ENCODE data around the gene ITGA3.
"Not testable (repeated sequence)": the region's sequence is repeated elsewhere in the genome, so short reads cannot be mapped to it uniquely, and the experiment has no call there.

The ITGA3 gene

DNA sequence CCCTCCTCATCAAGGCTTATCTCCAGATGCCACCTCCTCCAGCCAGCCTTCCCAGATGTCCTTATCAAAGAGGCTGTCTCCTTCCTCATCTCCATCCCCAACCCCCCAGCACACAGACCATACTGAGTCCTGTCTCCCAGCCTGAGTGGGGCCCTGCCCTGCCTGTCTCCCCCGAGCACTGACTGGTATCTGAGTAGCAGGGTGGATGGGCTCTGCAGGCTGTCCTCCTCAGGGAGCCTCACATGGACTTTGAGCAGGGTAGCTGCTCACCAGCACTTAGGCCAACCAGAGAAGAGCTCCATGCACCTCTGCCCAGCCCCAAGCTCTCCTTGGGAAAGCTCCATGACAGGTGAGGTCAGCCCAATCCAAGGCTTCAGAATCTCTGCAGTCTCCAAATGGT lies 20.0 kb upstream of the ITGA3 start:
- DNase-seq: no peak

DNA sequence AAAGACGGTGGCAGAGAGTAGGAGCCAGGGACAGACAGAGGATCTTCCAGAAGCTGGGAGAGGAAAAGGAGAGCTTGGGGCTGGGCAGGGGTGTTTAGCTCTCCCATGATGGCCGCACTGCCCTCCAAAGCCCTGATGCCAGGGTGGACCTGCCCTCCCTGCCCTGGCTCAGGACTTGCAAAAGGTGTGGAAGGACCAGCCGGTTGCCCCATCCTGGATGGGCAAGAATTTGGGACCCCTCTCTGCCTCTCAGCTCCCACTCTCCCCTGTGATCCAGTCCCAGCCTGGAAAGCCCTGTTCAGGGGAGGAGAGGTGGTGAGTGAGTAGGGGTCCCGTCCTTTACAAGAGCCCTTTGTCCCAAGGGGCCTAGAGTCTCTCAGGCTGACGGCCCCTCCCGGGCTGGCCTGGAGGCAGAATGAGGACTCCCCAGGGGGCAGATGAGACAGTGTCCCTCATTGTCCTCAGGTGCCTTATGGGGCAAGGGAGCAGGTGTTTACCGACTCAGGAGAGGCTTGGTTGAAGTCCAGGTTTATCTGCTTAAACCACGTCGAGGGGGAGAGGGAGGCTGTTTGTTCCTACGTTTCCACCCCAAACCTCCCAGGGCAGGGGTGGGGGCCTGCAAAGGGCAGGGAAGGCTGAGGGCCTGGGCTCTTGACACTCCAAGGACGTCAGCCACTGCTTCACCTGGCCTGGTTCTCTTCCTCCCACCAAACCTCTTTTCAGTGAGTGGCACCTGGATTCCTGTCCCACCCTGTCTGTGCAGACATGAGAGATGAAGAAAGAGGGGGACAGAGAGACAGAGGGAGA lies 19.3 kb upstream of the ITGA3 start:
- DNase-seq: no peak

DNA sequence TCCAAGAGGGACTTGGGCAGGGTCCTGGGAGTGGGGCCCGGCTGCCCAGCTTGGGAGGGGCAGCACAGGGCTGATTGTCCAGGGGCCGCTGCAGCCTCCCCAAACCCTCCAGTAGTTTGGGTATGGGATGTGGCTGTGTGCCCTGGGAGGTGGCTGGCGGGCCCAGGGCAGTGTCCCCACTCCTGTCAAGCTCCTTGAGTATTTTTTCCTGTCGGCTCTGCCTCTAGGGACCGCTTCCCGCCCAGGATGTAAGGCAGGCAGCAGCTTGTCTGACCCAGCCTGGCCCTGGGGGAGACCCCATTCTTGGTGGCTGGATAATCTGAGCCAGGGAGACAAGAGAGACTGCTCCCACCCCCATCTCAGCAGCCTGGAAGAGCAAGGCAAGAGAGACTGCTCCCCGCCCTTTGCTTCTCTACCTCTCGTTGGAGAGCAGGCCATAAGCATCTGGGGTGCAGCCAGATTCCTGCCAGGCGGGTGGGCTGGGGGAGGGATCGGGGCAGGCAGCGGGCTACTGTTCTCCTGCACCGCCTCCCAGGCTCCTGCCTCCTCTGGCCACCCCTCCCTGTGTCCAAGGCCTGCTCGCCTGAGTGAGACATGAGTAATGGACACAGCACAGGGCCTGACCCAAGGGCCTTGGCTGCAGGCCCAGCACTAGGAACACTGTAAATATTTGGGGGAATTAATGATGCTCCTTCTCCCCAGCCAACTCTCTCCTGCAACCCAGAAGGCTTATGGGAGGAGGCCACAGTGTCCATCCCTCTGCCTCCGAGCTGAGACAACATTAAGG lies 18.4 kb upstream of the ITGA3 start:
- DNase-seq: no peak

DNA sequence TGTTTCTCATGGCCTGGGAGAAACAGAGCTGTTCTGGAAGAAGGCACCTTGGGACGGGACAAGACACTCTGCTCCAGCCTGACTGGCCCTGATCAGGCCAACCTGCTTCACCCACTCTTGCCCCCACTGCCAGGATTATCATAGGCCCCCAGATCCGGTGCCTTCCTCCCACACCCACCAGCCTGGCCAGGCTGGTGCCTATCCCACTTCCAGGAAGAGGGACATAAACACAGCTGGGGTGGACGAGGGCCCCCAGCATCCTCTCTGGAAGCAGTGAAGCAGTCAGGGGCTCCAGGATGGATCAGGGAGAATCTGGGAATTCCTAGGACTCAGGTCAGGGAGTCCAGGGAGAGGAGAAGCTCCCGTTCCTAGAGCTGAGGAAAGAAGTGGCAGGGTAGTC lies 16.9 kb upstream of the ITGA3 start:
- DNase-seq: no peak

DNA sequence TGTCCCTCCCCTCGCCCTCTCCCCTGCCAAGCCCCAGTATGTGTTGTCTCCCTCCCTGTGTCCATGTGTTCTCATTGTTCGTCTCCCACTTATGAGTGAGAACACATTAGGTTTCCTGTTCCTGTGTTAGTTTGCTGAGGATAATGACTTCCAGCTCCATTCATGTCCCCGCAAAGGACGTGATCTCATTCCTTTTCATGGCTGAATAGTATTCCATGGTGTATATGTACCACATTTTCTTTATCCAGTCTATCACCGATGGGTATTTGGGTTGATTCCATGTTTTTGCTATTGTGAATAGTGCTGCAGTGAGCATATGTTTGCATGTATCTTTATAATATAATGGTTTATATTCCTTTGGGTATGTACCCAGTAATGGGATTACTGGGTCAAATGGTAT lies 15.4 kb upstream of the ITGA3 start:
- not testable (repeated sequence) for DNase-seq

DNA sequence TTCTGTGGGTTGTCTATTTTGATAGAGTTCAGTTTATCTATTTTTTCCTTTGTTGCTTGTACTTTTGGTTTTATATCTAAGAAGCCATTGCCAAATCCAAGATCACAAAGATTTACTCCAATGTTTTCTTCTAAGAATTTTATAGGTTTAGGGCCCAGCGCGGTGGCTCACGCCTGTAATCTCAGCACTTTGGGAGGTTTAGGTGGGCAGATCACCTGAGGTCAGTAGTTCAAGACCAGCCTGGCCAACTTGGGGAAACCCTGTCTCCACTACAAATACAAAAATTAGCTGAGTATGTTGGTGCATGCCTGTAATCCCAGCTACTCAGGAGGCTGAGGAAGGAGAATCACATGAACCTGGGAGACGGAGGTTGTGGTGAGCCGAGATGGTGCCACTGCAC lies 13.7 kb upstream of the ITGA3 start:
- no peak for DNase-seq

DNA sequence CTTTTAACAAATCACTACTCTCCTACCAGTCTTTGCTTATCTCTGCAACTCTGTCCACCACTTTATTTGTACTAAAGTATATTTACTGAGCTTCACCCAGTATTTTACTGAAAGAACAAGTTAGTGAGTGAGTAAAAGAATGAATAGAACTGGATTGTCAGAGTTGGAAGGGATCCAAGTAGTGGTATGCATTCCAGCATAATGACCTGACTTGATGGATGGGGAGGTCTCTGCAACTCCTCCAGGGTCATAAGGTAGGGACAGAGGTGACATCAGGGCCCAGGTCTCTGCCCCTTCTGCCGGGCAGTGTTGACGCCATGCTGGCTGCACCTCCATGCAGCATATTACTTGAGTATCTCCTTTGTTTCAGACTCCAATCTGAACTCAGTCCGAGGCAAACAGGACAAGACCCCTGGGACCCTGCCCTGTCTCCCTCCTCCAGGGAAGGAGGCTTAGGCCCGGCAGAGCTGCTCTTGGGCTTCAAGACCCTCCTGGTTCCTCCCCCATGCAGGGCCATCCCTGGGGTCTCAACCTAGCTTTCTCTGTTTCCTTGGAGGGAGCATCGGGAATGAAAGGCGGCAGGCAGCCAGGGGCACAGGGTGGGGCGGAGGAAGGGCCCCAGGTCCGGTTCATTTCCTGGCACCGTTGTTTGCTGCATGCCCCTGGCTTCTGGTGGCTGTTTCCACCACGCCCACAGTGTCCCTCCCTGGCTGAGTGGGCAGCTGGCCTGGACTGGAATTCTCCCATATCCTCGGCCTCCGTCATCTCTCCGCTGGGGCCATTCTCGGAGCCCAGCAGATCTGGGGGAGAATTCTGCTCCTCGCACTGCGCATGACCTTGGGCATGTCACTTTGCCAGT lies 12.4 kb upstream of the ITGA3 start:
- DNase-seq: no peak

DNA sequence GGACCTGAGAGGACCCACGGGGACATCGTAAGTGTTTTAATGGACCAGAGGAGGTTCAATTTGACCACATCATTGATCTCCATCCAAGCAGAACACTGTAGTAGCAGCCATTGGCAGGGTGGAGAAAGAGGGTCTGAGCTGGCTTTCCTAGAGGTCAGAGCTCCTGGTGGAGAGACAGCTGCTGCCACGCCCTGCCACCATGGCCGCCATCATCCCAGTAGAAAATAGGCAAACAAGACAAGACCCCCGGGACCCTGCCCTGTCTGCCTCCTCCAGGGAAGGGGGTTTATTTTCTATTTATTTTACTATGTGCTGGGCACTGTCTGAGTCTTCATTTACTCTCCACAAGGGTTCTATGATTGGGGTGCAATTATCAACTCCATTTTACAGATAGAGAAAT lies 11.4 kb upstream of the ITGA3 start:
- DNase-seq: no peak

DNA sequence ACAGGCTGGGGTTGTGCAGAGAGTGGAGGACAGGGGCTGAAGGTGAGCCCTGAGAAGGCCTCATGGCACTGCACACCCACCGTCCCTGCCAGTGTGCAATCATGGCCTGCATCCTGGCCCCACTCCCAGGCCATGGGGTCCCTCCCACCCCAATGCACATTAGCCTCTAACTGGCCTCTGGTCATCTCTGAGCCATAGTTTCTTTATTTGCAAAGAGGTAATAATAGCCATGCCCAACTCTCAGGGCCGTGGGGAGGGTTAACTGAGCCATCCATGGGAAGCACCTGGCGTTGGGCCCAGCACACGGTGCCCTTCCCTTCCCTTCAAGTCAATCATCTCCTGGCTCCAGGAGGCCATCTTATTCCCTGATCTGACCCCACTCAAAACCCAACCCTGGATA lies 10.8 kb upstream of the ITGA3 start:
- DNase-seq: no peak

DNA sequence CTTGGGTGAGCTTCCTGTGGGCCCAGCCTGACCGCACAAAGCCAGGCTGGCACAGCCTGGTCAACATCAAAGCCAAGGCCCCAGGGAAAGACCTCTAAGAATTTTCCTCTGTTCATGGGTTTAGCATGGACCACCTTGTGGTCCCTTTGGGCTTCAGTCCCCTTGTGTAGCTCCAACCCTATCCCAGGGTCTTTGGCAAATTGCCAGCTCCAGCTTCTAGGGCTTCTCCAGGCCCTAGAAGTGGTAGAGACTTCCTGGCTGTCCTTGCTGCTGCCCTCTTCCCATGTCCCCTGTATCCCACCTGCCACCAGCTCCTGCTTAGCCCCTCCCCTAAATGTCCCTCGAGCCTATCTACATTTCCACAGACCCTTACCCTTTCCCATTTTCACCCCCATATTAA lies 9.7 kb upstream of the ITGA3 start:
- DNase-seq: no peak

DNA sequence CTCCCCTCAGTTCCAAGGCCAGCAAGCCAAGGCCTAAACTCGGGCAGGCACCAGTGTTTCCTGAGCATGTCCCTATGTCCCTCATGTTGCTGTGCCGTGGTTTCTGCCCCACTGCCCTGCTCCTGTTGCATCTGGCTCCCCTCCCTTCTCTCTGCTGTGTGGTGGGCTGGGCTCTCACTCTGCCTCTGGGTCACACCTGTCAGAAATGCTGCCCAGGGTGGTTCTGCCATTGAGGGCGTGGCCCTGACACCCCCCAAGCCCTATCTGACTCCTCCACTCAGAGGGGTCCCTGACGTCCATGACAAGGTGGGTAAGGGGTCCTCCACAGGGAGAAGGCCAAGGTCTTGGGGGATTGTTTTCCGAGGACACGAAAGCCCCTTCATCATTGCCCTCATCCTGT lies 9.2 kb upstream of the ITGA3 start:
- DNase-seq: no peak

DNA sequence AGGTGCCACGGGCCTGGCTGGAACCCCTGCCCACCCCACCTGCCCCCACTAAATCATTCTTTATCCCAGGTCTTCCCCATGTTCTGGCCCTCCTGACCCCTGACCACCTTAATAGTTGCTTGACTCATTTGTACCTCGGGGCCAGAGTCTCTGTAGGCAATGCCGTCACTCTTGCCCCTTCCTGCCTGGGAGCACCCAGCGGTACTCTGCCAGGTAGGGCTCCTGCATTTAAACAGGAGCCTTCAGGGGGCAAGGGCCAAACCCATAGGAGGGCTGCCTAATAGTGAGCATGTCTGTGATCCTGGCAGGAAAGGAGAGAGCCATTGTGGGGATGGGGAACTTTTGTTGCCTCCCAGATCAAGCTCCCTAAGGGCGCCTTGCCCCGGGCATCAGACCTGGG lies 8.8 kb upstream of the ITGA3 start:
- no peak for DNase-seq

DNA sequence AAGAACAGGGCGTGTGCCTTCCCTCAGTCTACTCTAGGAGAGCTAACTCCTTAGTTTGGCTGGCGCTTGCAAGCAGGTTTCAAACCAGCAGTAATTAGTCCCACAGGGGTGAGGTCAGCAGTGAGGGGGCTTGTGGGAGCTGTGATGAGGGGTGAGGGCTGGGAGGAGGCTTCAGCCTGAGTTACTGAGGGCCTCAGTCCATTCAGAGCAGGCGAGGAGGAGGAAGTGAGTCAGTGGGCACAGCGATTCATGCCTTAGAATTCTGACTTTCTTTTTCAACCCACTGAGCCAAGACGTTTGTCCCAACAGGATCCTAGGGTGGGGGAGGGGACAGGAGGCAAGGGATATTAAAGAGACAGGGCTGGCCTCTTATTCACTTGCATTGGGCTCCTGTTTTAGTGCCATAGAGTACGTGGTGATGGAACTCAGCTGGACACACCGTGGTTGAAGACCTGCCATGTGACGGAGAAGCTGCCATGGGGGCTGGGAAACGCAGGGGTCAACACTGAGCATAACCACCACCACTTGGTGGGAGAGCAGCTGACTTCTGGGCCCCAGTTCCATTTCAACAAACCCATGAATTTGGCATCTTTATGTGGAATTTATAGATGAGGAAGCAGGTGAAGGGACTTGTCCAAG lies 8.3 kb upstream of the ITGA3 start:
- DNase-seq: no peak

DNA sequence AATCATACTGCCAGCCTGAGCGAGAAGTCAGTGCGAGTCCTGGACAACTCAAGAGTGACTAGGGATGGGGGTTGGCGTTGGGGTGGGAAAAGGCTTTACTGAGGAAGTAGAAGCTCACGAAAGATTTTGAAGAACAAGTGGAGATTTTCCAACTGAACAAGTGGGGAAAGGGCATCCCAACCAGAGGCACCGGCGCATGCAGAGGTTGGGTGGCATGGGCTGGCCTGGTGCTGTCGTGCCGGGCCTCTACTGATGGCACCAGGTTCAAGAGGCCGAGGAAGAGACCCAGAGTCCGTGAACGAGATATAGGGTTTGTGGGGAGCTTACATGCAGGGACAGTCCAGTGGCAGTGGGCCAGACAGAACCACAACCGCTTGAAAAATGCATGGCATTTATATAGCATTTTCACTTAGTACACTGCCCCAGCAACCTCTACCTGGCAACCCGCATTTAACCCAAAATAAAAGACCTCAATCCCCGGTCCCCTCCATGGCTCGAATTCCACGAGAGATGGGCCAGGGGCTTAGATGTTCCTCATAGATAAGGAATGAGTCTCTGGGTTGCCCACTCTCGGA lies 7.7 kb upstream of the ITGA3 start:
- no peak for DNase-seq

DNA sequence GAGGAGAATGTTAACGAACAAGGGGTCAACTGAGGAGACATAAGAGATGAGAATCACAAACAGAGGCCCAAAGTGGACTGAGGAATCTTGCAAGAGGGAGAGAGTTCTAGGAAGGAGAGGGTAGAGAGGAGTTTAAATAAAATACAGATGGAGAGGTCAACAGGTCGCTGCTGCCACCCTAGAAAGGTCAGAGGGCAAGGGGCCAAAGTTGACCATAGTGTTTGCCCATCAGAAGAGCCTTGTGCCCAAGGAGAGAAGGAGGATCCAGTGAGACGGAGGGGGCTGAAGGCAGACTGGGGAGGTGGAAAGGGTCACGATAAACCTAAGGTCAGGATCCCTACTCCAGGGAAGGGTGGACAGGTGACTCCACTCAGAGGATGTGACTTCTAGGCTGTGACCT lies 6.9 kb upstream of the ITGA3 start:
- no peak for DNase-seq

DNA sequence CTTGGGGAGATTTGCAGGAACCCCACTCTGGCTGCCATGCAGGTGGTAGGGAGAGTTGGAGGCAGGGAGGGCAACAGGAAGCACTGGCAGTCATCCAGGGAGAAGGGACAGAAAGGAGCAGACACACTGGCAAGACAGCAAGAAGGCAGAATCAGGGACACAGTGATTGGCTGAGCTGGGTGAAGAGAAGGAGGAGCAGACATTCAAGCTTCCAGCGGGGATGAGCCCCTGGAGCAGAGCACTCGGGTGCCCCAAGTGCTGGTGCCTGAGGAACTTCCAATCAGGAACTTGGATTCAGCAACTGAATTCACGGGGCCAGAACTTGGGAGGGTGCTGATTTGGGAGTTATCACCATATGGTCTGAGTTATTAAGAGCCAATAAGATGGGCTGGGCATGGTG lies 6.3 kb upstream of the ITGA3 start:
- no peak for DNase-seq

DNA sequence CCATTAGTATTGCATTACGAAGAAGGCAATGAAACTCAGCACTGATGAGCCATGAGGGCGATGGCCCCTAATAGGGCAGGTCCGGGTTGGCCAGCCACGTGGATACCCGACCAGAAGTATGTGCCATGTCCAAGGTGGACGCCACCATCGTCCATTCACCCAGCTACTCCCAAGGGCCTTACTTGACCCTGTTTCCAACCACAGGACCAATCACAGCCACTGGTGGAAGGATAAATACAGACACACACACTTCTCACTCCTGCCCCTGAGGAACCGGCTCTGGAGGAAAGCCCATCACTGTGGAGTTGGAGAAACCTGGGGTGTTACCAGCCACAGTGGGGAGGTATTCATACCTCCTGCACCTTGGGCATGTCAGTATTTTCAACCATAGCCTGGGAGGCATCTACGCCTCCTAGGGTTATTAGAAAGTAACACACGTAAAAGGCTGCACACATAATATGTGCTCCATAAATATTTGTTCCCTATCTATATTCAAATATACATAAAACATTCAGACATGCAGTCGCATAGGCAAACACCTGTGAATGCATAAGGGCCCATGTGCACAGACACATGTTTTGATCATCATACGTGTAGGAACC lies 5.4 kb upstream of the ITGA3 start:
- DNase-seq: no peak

DNA sequence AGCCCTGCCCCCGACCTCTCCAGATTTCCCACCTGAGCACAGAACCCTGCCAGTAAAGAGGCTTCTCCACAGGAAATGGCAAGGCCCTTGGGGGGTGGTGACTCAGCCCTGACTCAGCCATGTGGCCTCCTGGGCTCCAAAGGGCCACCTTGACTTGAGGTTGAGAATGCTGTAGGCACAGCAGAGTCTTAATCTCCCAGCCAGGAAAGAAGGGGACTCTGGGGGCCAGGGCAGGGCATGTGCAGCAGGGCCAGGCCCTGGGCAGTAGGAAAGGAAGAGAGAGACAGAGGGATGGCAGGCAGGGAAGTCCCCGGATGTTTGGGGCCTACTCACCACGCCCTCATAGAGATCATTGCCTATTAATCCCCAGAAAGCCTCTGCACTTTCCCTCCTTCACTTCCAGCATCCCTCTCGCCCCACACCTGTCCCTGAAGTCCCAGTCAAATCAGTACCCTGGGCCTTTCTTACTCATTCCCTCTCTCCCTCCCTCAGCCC lies 4.8 kb upstream of the ITGA3 start:
- DNase-seq: peak; percentile 8

DNA sequence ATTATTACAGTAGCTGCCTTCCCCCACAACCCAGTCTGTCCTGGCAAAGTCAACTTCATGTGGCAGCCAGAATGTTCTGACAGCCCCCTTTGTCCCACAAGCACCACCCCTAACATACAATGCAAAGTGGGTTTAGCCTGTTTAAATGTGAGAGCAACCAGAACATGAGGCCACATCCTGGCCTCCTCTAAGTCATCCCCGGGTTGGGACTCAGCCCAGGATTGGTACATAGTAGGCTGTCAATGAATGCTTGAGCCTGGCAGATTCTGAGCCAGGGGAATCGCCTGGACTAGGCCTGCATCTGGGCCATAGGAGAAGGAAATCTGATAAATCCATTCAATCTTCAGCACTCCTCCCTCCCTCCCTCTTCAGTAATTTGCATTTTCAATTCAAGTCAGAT lies 4.3 kb upstream of the ITGA3 start:
- DNase-seq: no peak

DNA sequence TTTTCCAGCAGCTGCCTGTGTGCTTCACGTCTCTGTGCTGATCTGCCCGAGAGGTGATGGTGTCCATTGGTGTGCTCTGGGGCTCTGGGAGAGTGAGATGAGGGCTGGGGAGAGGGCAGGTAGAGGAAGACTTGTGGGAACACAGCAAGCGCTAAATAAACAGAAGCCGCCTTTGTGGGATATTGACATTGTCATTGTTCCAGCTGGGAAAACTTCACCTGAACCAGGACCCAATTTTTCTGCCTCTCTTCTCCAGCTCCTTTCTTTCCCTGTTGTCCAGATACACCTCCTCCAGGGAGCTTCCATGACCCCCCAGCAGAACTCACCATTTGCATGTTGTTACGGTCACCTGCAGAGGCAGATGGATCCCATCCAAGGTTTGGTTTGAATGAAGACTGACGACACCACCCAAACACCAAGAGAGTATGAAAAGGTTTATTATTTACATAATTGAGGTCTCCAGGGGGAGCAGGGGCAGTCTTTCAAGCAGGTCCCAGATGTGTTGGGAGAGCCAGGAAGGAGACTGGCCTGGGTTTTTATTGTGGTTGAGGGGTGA lies 3.6 kb upstream of the ITGA3 start:
- DNase-seq: no peak

DNA sequence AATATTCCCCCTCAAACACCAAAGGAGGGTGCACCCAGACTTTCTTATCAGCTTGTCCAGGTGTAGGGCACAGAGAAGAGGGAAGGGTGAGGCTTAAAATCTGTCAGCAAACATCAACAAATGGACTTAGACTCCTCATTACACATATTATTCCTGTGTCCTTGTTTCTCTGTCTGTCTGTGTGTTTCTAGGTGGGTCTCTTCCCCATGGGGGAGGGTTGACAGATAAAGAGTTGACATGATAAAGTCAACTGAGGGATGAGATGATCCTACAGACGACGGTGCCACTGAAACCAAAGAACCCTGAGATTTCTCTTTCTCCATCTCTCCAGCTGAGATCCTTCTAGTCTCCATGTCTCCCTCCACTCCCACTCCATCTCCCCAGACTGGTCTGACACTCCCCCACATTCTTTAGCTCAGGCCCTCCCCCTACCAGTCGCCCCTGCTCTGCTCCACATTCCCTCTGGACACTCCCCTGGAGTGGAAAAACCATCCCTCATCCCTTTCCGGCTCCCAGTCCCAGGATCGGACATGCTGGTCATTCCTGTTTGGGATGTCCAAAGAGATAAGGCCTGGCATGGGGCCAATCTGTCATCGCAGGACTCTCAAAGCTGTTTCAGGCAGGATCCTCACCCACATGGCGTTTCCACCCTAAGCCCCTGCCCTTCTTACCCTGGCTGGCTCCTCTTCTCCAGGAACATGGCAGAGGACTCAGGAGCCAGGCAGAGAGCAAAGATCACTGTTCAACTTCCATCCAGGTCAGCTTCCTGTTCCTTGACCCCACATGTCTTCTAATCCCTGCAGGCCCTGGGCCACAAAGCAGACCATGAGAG lies 2.9 kb upstream of the ITGA3 start:
- no peak for DNase-seq
